Activated naive CD8-positive, alpha-beta T cell treated with anti-CD3 and anti-CD28 coated beads, Interleukin-2, amount 50 U/mL, for 24 hours (primary cell): Measurements from ENCODE around the gene ITIH3.

Experiments used
- ATAC-seq: fragments of 150-1000 bp; cut with Tn5 transposase; one replicate; pipeline ENCODE4 v1.10.0; 2021
- DNase-seq: peaks from one replicate; pipeline ENCODE4 v3.0.0; 2021
- H3K27ac Mint-ChIP-seq: one replicate; pipeline ENCODE4 v1.8.0; 2021; ENCODE audit warnings: mild to moderate bottlenecking, mixed read lengths
- H3K27me3 Mint-ChIP-seq: one replicate; pipeline ENCODE4 v1.8.0; 2021; ENCODE audit warnings: mixed read lengths
- H3K36me3 Mint-ChIP-seq: one replicate; pipeline ENCODE4 v1.8.0; 2021; ENCODE audit warnings: low read depth, mixed read lengths
- H3K4me1 Mint-ChIP-seq: one replicate; pipeline ENCODE4 v1.8.0; 2021; ENCODE audit warnings: mixed read lengths
- H3K4me3 Mint-ChIP-seq: one replicate; pipeline ENCODE4 v1.8.0; 2021; ENCODE audit warnings: mild to moderate bottlenecking, moderate library complexity, mixed read lengths
- H3K9me3 Mint-ChIP-seq: one replicate; pipeline ENCODE4 v1.8.0; 2021; ENCODE audit warnings: mixed read lengths

ITIH3 gene

DNA sequence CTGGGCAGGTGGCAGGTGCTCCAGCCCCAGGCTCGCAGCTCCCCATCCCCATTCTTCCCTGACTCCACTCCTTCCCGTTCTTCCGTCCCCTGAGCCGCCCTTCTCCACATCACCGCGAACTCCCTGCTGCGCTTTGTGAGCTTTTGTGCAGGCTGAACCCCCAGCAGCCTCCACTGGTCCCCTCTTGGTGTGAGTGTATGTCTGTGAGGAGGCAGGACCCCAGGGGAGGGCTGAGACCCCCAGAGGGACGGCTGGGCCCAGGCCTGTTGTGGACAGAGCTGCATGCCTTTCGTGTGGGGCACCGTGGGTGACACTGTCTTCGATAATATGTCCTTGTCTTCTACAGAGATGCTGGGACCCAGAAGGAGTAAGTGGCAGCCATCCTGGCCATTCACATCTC is 7.3 kb upstream of the ITIH3 start:
- no peaks in the 10 kb centered on the region for H3K4me1 Mint-ChIP-seq
- H3K27me3 Mint-ChIP-seq = no peaks in the 10 kb centered on the region
- H3K9me3 Mint-ChIP-seq = no peaks in the 10 kb centered on the region
- H3K27ac Mint-ChIP-seq = no peak overlapping the region
- no peaks in the 10 kb centered on the region for H3K36me3 Mint-ChIP-seq
- H3K4me3 Mint-ChIP-seq = no peak overlapping the region
- ATAC-seq = no peak
- no peak for DNase-seq

DNA sequence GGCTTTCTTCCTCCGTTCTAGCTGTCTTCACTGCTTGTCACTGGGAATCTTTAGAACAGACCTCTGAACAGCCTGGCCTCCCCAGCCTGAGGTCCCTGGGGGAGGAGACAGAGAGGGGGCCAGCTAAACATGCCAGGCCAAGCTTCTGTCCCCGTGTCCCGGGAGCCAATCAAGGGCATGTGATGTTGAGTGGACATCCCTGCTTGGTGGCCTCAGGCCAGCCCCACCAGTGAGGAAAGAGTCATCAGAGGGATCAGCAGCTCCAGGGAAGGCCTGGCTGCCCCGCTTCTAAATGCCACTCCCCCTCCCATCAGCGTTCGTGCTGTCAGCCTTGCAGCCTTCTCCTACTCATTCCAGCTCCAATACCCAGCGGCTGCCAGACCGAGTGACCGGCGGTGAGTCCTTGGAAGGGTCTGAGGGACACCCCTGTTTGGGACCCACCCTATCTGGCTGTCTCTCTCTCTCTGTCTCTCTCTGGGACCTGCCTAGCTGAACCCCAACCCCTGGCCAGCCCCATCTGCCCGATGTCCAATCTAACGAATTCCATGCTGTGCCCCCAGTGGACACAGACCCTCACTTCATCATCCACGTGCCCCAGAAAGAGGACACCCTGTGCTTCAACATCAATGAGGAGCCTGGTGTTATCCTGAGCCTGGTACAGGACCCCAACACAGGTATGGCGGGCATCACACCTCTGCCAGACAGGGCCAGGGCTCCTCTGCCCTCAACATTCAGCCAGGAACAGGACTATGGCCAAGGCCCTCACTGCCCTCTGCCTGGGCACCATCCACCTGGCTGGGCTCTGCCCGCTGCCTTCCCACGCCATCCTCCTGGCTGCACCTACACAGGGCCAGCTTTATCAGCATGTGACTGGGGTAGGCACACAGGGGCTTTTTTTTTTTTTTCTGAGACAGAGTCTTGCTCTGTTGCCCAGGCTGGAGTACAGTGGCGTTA is 6.6 kb upstream of the ITIH3 start:
- ATAC-seq = no peak
- Mint-ChIP-seq H3K27ac (no peak overlapping the region), H3K27me3 (no peaks in the 10 kb centered on the region), H3K4me3 (no peak overlapping the region), H3K36me3 (no peaks in the 10 kb centered on the region), H3K9me3 (no peaks in the 10 kb centered on the region), H3K4me1 (no peaks in the 10 kb centered on the region)
- no peak for DNase-seq

DNA sequence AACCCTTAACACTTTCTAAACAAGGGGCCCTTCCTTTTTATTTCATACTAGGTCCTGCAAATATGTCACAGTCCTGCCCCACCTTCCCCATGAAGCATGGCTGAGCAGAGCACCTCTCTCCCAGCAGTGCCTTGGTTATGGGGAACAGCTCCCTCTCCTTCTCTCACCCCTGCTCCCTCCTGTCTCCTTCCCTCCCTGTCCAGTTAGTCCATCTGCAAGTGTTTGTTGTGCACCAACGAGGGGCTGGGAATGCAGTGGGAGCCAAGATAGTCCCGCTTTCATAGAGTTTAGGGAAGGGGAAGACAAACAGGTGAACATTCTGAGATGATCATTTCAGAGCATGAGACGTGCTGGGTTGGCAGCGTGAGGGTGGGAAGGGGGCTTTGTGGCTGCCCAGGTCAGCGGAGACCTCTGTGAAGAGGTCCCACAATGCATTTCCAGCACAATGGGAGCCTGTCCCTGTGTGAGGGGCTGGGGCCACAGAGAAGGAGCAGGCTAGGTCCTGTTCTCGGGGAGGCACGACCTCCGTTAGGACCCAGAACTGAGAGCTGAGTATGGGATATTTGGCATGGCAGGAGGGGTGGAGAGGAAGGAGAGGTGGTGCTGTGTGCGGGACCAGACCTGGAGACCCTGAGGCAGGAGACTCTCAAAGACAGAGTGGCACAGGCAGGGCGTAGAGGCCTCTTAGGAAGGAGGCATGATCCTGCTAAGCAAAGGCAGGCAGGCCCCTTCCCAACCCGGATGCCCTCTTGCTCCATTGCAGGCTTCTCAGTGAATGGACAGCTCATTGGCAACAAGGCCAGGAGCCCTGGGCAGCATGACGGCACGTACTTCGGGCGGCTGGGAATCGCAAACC is 5.5 kb upstream of the ITIH3 start:
- Mint-ChIP-seq H3K4me1 (no peaks in the 10 kb centered on the region), H3K27me3 (no peaks in the 10 kb centered on the region), H3K27ac (no peak overlapping the region), H3K4me3 (no peak overlapping the region), H3K36me3 (no peaks in the 10 kb centered on the region), H3K9me3 (no peaks in the 10 kb centered on the region)
- no peak for ATAC-seq
- DNase-seq = no peak

DNA sequence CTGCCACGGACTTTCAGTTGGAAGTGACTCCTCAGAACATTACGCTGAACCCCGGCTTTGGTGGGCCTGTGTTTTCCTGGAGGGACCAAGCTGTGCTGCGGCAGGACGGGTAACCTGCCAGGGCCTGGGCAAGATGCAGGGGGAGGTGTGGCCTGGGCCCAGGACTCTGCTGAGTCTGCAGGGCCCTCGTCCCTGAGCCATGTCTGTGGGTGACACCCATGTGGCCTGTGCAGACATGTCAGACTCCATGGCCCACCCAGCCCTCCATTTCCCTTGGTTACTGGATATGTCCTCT is 4.9 kb upstream of the ITIH3 start:
- no peak overlapping the region for H3K27ac Mint-ChIP-seq
- ATAC-seq = no peak
- no peak for DNase-seq
- H3K4me1 Mint-ChIP-seq = no peaks in the 10 kb centered on the region
- H3K27me3 Mint-ChIP-seq = no peaks in the 10 kb centered on the region
- H3K36me3 Mint-ChIP-seq = no peaks in the 10 kb centered on the region
- H3K4me3 Mint-ChIP-seq = no peak overlapping the region
- no peaks in the 10 kb centered on the region for H3K9me3 Mint-ChIP-seq

DNA sequence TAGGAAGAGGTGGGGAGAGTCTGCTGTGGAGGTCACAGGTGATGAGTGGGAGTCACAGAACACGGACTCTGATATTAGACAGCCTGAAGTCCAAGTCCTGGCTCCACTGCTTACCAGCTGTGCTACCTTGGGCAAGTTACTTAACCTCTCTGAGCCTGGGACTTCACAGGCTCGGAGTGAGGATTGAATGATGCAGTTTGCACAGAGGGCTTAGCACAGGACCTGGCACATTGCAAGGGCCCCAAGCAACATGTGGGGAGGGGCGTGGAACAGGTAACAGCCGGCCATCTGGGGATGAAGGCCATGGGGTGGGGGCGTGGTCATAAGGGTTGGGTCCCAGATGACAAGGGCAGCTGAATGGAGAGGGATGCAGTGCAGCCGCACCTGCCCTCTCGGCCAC is 4.3 kb upstream of the ITIH3 start:
- Mint-ChIP-seq H3K27me3 (no peaks in the 10 kb centered on the region), H3K27ac (no peak overlapping the region), H3K4me1 (no peaks in the 10 kb centered on the region), H3K9me3 (no peaks in the 10 kb centered on the region), H3K4me3 (no peak overlapping the region), H3K36me3 (no peaks in the 10 kb centered on the region)
- DNase-seq = no peak
- no peak for ATAC-seq

DNA sequence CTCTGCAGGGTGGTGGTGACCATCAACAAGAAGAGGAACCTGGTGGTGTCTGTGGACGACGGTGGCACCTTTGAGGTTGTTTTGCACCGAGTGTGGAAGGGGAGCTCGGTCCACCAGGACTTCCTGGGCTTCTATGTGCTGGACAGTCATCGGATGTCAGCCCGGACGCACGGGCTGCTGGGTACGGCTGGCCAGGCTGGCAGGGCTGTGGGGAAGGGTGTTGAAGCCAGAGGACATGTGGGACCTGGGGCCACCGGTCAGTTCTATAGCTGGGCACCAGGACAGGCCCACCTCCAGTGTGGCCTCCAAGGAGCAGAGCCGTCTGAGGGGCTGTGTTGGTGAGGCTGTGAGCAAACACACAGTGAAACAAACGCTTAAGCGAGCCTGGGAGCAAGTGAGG is 3.9 kb upstream of the ITIH3 start:
- Mint-ChIP-seq H3K36me3 (no peaks in the 10 kb centered on the region), H3K27ac (no peak overlapping the region), H3K9me3 (no peaks in the 10 kb centered on the region), H3K4me3 (no peak overlapping the region), H3K27me3 (no peaks in the 10 kb centered on the region), H3K4me1 (no peaks in the 10 kb centered on the region)
- DNase-seq = no peak
- ATAC-seq = no peak

DNA sequence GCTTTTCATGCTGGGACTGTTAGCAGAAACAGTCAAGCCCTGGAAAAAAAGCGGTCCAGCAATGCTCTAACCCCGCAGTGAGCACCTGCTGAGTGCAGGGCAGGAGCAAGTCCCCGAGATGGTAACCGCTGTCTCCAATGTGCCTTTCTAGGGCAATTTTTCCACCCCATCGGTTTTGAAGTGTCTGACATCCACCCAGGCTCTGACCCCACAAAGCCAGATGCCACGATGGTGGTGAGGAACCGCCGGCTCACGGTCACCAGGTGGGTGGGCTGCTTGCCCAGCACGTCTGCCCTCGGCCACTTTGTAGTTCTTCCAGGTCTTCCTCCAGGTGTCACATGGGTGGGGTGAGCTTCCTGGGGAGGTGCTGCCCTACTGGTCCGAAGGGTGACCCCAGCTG is 3.2 kb upstream of the ITIH3 start:
- no peaks in the 10 kb centered on the region for H3K4me1 Mint-ChIP-seq
- ATAC-seq = no peak
- no peaks in the 10 kb centered on the region for H3K9me3 Mint-ChIP-seq
- no peaks in the 10 kb centered on the region for H3K36me3 Mint-ChIP-seq
- no peaks in the 10 kb centered on the region for H3K27me3 Mint-ChIP-seq
- H3K27ac Mint-ChIP-seq = no peak overlapping the region
- no peak for DNase-seq
- H3K4me3 Mint-ChIP-seq = no peak overlapping the region

DNA sequence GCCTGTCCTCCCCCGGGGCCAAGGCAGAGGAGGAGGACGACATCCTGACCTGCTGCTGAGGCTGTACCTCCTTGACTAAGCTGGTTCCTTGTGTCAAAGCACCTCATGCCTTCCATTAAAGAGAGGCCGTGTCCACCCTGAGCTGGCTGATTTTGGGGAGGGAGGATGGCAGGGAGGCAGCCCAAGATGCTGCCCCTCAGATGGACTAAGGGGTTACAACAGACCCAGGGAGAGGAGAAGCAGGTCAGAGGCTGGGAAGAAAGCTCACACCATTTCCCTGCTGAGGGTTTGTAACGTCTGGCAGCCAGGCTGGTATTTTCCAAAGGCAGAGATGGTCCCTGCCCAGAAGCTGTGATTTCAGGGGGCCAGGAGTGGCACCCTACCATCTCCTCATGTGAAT is 2.7 kb upstream of the ITIH3 start:
- Mint-ChIP-seq H3K27ac (no peak overlapping the region), H3K4me3 (no peak overlapping the region), H3K9me3 (no peaks in the 10 kb centered on the region), H3K4me1 (no peaks in the 10 kb centered on the region), H3K27me3 (no peaks in the 10 kb centered on the region), H3K36me3 (no peaks in the 10 kb centered on the region)
- DNase-seq (no peak), ATAC-seq (no peak)

DNA sequence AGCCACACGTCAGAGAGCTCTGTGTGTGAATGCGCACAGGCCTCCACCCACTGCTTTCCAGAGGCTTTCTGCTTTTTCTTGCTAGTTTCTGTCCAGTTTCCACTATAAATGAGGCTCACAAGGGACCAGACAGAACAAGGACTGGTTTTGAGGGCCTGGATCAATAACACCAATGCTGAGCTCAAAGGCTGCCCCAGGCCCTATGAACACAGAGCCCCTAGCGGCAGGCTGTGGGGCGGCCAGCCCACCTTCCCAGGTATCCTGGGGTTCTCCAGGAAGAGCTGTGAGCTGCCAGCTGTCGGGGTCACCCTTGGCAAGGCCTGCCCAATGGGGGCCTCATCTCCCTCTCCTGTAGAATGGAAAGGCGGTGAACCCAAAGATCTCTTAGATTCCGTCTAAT is 2.2 kb upstream of the ITIH3 start:
- H3K9me3 Mint-ChIP-seq = no peaks in the 10 kb centered on the region
- ATAC-seq (no peak), DNase-seq (no peak)
- no peak overlapping the region for H3K27ac Mint-ChIP-seq
- no peaks in the 10 kb centered on the region for H3K4me1 Mint-ChIP-seq
- H3K36me3 Mint-ChIP-seq = no peaks in the 10 kb centered on the region
- H3K27me3 Mint-ChIP-seq = no peaks in the 10 kb centered on the region
- no peak overlapping the region for H3K4me3 Mint-ChIP-seq

DNA sequence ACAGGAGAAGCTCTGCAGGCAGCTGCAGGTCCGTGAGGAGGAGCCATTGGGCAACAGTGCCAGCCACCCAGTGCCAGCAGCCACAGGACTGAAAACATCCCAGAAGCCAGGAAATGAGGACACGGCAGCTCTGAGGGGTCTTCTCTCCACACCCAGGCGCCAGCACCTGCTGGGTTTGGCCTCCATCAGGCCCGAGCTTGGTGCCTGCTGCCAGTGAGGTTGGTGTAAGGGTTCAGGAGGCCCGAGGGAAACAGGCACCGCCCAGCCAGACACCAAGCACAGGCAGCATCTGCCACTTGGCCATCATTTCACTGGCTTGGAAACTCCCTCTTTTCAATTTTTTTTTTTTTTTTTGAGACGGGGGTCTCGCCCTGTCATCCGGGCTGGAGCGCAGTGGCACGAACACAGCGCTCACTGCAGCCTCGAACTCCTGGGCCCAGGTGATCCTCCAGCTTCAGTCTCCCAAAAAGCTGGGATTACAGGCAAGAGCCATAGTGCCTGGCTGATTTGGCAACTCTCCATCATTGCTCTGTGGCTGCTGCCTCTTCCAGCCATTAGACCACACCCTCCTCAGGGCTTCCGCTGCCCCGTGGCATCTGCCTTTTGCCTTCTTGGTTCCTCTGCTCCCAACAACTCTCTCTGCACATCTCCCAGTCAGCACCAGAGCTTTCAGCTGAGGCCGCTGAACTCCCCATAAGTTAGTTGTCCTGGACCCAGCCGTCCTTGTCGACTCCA is 1.5 kb upstream of the ITIH3 start:
- H3K4me1 Mint-ChIP-seq = no peaks in the 10 kb centered on the region
- no peak overlapping the region for H3K4me3 Mint-ChIP-seq
- ATAC-seq (no peak), DNase-seq (no peak)
- no peak overlapping the region for H3K27ac Mint-ChIP-seq
- no peaks in the 10 kb centered on the region for H3K9me3 Mint-ChIP-seq
- H3K36me3 Mint-ChIP-seq = no peaks in the 10 kb centered on the region
- no peaks in the 10 kb centered on the region for H3K27me3 Mint-ChIP-seq

DNA sequence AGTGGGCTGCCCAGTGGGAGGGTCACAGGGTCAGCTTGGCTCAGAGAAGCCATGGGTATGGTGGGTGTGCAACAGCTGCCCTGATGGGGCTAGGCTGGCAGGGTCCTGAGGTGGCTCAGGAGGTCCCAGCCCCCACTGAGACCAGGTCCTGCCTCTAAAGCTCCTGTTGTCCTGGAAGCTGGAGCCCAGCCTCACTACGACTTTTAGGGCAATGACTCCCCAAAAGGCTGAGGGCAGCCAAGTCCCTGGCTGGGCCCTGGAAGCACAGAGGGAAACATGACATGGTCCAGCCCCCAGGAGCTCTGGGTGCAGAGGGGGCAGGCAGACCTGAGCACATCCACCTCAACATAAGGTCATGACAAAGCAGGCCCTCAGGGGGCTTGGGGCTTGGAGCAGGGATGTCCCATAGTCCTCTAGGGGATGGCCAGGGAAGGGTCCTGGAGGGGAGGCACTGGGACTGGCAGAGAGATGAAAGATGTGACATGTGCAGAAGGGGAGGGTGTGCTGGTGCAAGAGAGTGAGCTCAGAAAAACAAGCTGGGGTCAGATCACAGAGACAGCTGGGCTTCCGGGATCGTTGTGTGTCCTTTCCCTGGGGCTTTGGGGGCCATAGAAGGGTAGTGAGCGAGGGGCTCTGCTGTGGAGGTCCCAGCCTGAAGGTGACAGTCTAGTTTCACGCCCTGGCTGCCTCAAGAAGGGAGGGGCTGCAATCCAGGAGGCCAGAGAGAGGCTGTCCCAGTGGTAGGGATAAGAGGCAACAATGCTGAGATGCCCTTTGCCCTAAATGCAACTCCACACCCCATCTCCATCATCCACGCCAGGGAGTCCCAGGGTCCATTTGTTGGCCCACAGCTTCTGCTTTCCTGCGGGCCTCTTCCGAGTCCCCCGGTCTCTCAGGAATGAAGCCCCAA is 639 bp upstream of the ITIH3 start:
- Mint-ChIP-seq H3K27me3 (no peaks in the 10 kb centered on the region), H3K36me3 (no peaks in the 10 kb centered on the region), H3K27ac (no peak overlapping the region), H3K9me3 (no peaks in the 10 kb centered on the region), H3K4me1 (no peaks in the 10 kb centered on the region), H3K4me3 (no peak overlapping the region)
- ATAC-seq (no peak), DNase-seq (no peak)

DNA sequence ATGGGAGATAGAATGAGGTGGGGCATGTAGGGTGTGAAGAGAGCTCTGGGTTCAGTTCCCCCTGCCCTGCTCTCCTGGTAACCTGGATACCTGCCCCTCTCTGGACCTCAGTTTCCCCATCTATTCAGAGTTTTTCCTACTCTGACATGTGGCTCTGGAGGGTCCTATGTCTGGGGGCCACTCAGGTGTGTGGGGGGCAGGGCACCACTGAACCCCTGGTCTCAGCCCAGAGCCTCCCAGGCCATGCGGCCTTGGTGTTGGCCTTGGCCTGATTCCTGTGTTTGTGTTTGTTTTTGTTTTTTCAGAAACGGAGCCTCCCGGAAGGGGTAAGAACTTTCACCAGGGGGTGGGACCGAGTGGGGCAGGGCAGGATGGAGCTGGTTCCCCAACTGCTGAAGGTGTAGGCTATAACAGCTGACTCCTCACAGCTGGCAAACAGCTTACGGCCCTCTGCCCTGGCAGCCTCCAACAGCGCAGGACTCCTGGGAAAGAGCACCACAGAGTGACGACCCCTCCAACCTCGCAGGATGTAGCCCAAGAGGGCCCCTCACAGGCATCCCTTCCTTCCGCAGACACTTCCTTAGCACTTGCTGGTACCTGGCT is 803 bp downstream of the ITIH3 start:
- H3K4me1 Mint-ChIP-seq = no peaks in the 10 kb centered on the region
- ATAC-seq (no peak), DNase-seq (no peak)
- no peak overlapping the region for H3K4me3 Mint-ChIP-seq
- H3K36me3 Mint-ChIP-seq = no peaks in the 10 kb centered on the region
- no peaks in the 10 kb centered on the region for H3K27me3 Mint-ChIP-seq
- no peaks in the 10 kb centered on the region for H3K9me3 Mint-ChIP-seq
- no peak overlapping the region for H3K27ac Mint-ChIP-seq

DNA sequence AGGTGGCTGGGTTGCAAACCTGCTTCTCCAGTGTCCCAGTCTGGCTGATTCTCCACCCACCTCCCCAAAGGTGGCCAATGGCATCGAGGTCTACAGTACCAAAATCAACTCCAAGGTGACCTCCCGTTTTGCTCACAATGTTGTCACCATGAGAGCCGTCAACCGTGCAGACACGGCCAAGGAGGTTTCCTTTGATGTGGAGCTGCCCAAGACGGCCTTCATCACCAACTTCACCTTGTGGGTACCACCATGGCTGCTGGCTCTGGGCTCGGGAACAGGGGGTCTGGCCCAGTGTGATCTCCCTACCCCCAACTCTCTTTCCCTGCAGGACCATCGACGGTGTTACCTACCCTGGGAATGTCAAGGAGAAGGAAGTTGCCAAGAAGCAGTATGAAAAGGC is 1.8 kb downstream of the ITIH3 start:
- Mint-ChIP-seq H3K4me1 (no peaks in the 10 kb centered on the region), H3K27ac (no peak overlapping the region), H3K9me3 (no peaks in the 10 kb centered on the region), H3K36me3 (no peaks in the 10 kb centered on the region), H3K4me3 (no peak overlapping the region), H3K27me3 (no peaks in the 10 kb centered on the region)
- ATAC-seq = no peak
- DNase-seq = no peak
